ENCODE results near the gene SLC6A6.

Gene SLC6A6

GRCh38 chr3:14460342-14461005 lies 58.1 kb downstream of the SLC6A6 start:
- Histone ChIP-seq H3K9me3 (ENCODE audit: control insufficient read depth, low read length) (no peaks in the 10 kb centered on the region), H3K27me3 (replicated peaks; ENCODE audit: control insufficient read depth, insufficient read depth, low read length) (no peaks in the 10 kb centered on the region), H3K9ac (ENCODE audit: low read length) (peak overlapping the region; percentile 15), H3K4me1 (ENCODE audit: control insufficient read depth, insufficient read depth, low read length) (peaks cover 20% of the 10 kb centered on the region), H3K36me3 (ENCODE audit: control insufficient read depth, insufficient read depth, low read length, severe bottlenecking) (peaks cover 15% of the 10 kb centered on the region), H3K4me3 (ENCODE audit: low read length) (no peak overlapping the region)
- DNase-seq (ENCODE audit: low read depth): peak; percentile 86

GRCh38 chr3:14461006-14461747 lies 58.8 kb downstream of the SLC6A6 start:
- Histone ChIP-seq H3K36me3 (ENCODE audit: control insufficient read depth, insufficient read depth, low read length, severe bottlenecking) (peaks cover 15% of the 10 kb centered on the region), H3K27me3 (replicated peaks; ENCODE audit: control insufficient read depth, insufficient read depth, low read length) (no peaks in the 10 kb centered on the region), H3K4me1 (ENCODE audit: control insufficient read depth, insufficient read depth, low read length) (peaks cover 20% of the 10 kb centered on the region), H3K4me3 (ENCODE audit: low read length) (no peak overlapping the region), H3K9me3 (ENCODE audit: control insufficient read depth, low read length) (no peaks in the 10 kb centered on the region), H3K9ac (ENCODE audit: low read length) (peak overlapping the region; percentile 21)
- no peak for DNase-seq (ENCODE audit: low read depth)

GRCh38 chr3:14461748-14462324 lies 59.4 kb downstream of the SLC6A6 start:
- H3K36me3 ChIP-seq (ENCODE audit: control insufficient read depth, insufficient read depth, low read length, severe bottlenecking): peaks cover 15% of the 10 kb centered on the region
- peak; percentile 72 for DNase-seq (ENCODE audit: low read depth)

DNA sequence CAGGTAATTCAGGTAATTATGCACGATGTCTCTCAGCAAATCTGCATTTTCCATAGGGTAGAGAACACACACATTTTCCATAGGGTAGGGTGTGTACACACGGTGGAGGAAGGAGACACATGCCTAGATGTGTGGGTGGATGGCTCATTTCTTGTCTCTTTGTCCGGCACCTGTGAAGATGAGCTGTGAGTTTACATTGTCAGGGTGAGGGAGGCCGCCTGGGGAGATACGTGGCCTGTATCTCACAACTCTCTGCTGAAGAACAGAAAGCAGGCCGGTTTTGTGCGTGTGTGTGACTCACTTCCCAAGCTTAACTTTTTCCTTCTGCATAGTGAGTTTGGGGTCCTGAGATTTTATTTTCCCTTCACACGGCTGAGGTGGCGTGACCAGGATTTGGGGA lies 60.3 kb downstream of the SLC6A6 start:
- peaks cover 20% of the 10 kb centered on the region for H3K4me1 ChIP-seq (ENCODE audit: control insufficient read depth, insufficient read depth, low read length)
- H3K4me3 ChIP-seq (ENCODE audit: low read length): no peak overlapping the region
- DNase-seq (ENCODE audit: low read depth): no peak
- no peaks in the 10 kb centered on the region for H3K27me3 ChIP-seq (replicated peaks; ENCODE audit: control insufficient read depth, insufficient read depth, low read length)
- H3K9me3 ChIP-seq (ENCODE audit: control insufficient read depth, low read length): no peaks in the 10 kb centered on the region
- H3K9ac ChIP-seq (ENCODE audit: low read length): no peak overlapping the region
- peaks cover 15% of the 10 kb centered on the region for H3K36me3 ChIP-seq (ENCODE audit: control insufficient read depth, insufficient read depth, low read length, severe bottlenecking)

More at GRCh38 chr3:14461748-14462324, 59.4 kb downstream of the SLC6A6 start:
- H3K4me3 ChIP-seq (ENCODE audit: low read length): no peak overlapping the region
- peak overlapping the region; percentile 21 for H3K9ac ChIP-seq (ENCODE audit: low read length)
- no peaks in the 10 kb centered on the region for H3K27me3 ChIP-seq (replicated peaks; ENCODE audit: control insufficient read depth, insufficient read depth, low read length)
- H3K9me3 ChIP-seq (ENCODE audit: control insufficient read depth, low read length): no peaks in the 10 kb centered on the region
- peaks cover 20% of the 10 kb centered on the region for H3K4me1 ChIP-seq (ENCODE audit: control insufficient read depth, insufficient read depth, low read length)

- H3K27me3 ChIP-seq (replicated peaks; ENCODE audit: control insufficient read depth, insufficient read depth, low read length): no peaks in the 10 kb centered on the region
- peaks cover 20% of the 10 kb centered on the region for H3K4me1 ChIP-seq (ENCODE audit: control insufficient read depth, insufficient read depth, low read length)
- H3K36me3 ChIP-seq (ENCODE audit: control insufficient read depth, insufficient read depth, low read length, severe bottlenecking): peaks cover 15% of the 10 kb centered on the region
- H3K9me3 ChIP-seq (ENCODE audit: control insufficient read depth, low read length): no peaks in the 10 kb centered on the region
- no peak overlapping the region for H3K9ac ChIP-seq (ENCODE audit: low read length)
- H3K4me3 ChIP-seq (ENCODE audit: low read length): no peak overlapping the region
- DNase-seq (ENCODE audit: low read depth): no peak
Observed at GRCh38 chr3:14463330-14464140, 61.1 kb downstream of the SLC6A6 start.

DNA sequence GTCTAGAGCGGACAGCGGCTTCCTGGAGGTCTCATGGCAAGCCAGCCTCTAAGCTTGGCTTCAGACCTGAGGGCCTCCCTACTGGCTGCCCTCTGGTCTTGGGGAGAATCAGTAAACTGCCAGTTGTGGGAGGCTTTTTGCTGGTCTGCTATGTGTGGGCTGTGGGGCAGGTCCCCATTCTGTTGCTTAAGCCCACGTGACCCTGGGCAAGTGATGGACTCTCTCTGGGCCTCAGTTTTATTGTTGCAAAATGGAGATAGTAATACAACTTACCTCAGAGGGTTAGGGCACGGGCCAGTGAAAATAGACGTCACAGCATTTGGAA lies 61.7 kb downstream of the SLC6A6 start:
- Histone ChIP-seq H3K9ac (ENCODE audit: low read length) (no peak overlapping the region), H3K9me3 (ENCODE audit: control insufficient read depth, low read length) (no peaks in the 10 kb centered on the region), H3K4me1 (ENCODE audit: control insufficient read depth, insufficient read depth, low read length) (peaks cover 20% of the 10 kb centered on the region), H3K27me3 (replicated peaks; ENCODE audit: control insufficient read depth, insufficient read depth, low read length) (no peaks in the 10 kb centered on the region), H3K36me3 (ENCODE audit: control insufficient read depth, insufficient read depth, low read length, severe bottlenecking) (peaks cover 15% of the 10 kb centered on the region), H3K4me3 (ENCODE audit: low read length) (no peak overlapping the region)
- DNase-seq (ENCODE audit: low read depth): no peak

DNA sequence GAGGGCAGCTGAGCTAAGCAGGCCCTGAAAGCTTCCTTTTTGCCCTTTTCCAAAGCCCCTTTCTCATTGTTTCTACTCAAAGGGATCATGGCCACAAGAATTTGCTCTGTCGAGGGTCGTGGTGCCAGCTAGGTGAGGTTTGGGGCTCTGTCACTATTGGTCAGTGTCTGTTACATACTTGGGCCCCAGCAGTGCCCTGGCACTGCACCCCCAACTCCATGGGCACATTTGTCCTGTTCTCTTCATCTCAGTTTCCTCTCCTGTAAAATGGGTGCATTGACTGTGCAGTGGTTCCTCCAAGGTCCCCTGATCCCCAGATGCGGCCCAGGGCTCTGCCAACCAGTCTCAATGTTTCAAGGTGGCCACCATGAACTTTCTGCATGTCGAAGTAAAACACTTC lies 62.1 kb downstream of the SLC6A6 start:
- peaks cover 16% of the 10 kb centered on the region for H3K4me1 ChIP-seq (ENCODE audit: control insufficient read depth, insufficient read depth, low read length)
- no peak overlapping the region for H3K9ac ChIP-seq (ENCODE audit: low read length)
- no peaks in the 10 kb centered on the region for H3K9me3 ChIP-seq (ENCODE audit: control insufficient read depth, low read length)
- DNase-seq (ENCODE audit: low read depth): no peak
- H3K27me3 ChIP-seq (replicated peaks; ENCODE audit: control insufficient read depth, insufficient read depth, low read length): no peaks in the 10 kb centered on the region
- H3K36me3 ChIP-seq (ENCODE audit: control insufficient read depth, insufficient read depth, low read length, severe bottlenecking): peaks cover 15% of the 10 kb centered on the region
- no peak overlapping the region for H3K4me3 ChIP-seq (ENCODE audit: low read length)

GRCh38 chr3:14465425-14465824 lies 63.0 kb downstream of the SLC6A6 start:
- Histone ChIP-seq H3K9ac (ENCODE audit: low read length) (no peak overlapping the region), H3K27me3 (replicated peaks; ENCODE audit: control insufficient read depth, insufficient read depth, low read length) (no peaks in the 10 kb centered on the region), H3K4me1 (ENCODE audit: control insufficient read depth, insufficient read depth, low read length) (peaks cover 11% of the 10 kb centered on the region), H3K36me3 (ENCODE audit: control insufficient read depth, insufficient read depth, low read length, severe bottlenecking) (peaks cover 15% of the 10 kb centered on the region), H3K9me3 (ENCODE audit: control insufficient read depth, low read length) (no peaks in the 10 kb centered on the region), H3K4me3 (ENCODE audit: low read length) (no peak overlapping the region)
- DNase-seq (ENCODE audit: low read depth): no peak

DNA sequence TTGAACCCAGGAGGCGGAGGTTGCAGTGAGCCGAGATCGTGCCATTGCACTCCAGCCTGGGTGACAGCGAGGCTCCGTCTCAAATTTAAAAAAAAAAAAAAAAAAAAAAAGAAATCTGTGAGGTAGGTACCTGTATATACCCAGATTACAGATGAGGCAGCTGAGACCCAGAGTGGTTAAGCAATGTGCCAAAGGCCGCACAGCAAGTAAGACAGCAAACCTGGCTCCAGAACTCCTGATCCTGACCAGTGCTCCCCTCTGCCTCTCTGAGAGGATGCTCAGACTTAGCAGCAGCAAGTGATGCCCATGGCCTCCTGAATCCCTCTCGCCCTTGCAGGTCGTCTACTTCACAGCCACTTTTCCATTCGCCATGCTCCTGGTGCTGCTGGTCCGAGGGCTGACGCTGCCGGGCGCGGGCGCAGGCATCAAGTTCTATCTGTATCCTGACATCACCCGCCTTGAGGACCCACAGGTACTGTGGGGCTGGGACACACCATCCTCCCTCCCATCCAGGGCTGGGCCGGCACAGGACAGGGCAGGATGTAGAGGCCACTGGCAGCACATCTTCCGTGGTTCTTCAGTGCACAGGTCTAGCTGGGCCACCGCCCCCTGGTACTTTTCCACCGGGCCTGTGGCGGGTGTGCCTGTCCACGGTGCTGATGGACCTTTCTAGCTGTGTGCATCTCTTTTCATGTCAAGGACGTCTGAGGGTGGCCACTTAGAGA lies 63.9 kb downstream of the SLC6A6 start:
- Histone ChIP-seq H3K9me3 (ENCODE audit: control insufficient read depth, low read length) (no peaks in the 10 kb centered on the region), H3K4me1 (ENCODE audit: control insufficient read depth, insufficient read depth, low read length) (peaks cover 2% of the 10 kb centered on the region), H3K27me3 (replicated peaks; ENCODE audit: control insufficient read depth, insufficient read depth, low read length) (no peaks in the 10 kb centered on the region), H3K4me3 (ENCODE audit: low read length) (no peak overlapping the region), H3K9ac (ENCODE audit: low read length) (no peak overlapping the region), H3K36me3 (ENCODE audit: control insufficient read depth, insufficient read depth, low read length, severe bottlenecking) (peaks cover 15% of the 10 kb centered on the region)
- DNase-seq (ENCODE audit: low read depth): no peak

DNA sequence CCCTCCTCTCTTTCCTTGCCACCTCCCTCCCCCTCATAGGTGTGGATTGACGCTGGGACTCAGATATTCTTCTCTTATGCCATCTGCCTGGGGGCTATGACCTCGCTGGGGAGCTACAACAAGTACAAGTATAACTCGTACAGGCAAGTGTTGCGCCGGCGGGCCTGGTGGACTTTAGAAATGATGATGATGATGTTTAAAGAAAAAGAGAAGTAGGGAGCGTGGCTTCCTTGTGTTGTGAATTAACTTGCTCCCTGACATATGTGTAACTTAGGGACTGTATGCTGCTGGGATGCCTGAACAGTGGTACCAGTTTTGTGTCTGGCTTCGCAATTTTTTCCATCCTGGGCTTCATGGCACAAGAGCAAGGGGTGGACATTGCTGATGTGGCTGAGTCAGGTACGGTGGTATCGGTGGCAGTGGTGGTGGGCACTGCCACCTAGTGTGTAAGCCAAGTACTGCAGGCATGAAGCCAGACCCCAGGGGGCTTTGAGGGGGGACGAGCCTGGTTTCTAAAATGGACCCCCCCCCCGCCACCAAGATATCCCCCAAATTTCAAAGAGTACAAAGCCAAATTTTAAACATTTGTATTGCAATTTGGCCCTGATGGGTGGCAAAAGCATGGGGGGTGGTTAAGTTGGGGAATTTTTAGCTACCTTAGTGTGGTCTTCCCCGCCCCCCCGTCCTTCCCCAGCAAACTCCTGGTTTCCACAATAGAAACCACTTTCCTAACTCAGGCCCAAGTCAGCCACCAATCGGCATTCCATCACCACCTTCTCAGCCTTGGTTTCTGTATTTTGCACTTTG lies 65.6 kb downstream of the SLC6A6 start:
- Histone ChIP-seq H3K27me3 (replicated peaks; ENCODE audit: control insufficient read depth, insufficient read depth, low read length) (no peaks in the 10 kb centered on the region), H3K36me3 (ENCODE audit: control insufficient read depth, insufficient read depth, low read length, severe bottlenecking) (peaks cover 11% of the 10 kb centered on the region), H3K9me3 (ENCODE audit: control insufficient read depth, low read length) (no peaks in the 10 kb centered on the region), H3K4me1 (ENCODE audit: control insufficient read depth, insufficient read depth, low read length) (peaks cover 10% of the 10 kb centered on the region), H3K9ac (ENCODE audit: low read length) (no peak overlapping the region), H3K4me3 (ENCODE audit: low read length) (no peak overlapping the region)
- peak; percentile 64 for DNase-seq (ENCODE audit: low read depth)
